NOMO-1 (cell line): Measurements from ENCODE around the gene IFITM1.
"Not testable (repeated sequence)": the region's sequence is repeated elsewhere in the genome, so short reads cannot be mapped to it uniquely, and the experiment has no call there.

ENCODE experiments used
- DNase-seq, 2 experiments: peaks; one replicate each; lab custom pipeline; 2025; ENCODE audit not compliant: unreplicated experiment in 2 of 2; lab: John Stamatoyannopoulos, UW

IFITM1 gene

GRCh38 chr11:360326-361280 is 46.8 kb downstream of the IFITM1 start:
- no peak for DNase-seq

- no peak for DNase-seq
Measured at GRCh38 chr11:362642-363442, 49.0 kb downstream of the IFITM1 start.

- DNase-seq, result not testable (repeated sequence)
Measured at GRCh38 chr11:363443-363805, 49.6 kb downstream of the IFITM1 start.

GRCh38 chr11:363948-364761 is 50.3 kb downstream of the IFITM1 start:
- no peak for DNase-seq
